Stimulated activated CD8-positive, alpha-beta memory T cell treated with anti-CD3 and anti-CD28 coated beads, Interleukin-12 subunit alpha, Interleukin-12 subunit beta, amount 100 ng/mL, for 1 hour (primary cell): ENCODE data around the gene TMEM236.

Source experiments
- DNase-seq: peaks from one replicate; pipeline ENCODE4 v3.0.0-alpha.2; 2020; ENCODE audit warnings: low read depth

The TMEM236 gene

GRCh38 chr10:17787087-17787961 lies 35.3 kb downstream of the TMEM236 start:
- no peak for DNase-seq

- no peak for DNase-seq
These were observed 36.6 kb downstream of the TMEM236 start for GRCh38 chr10:17788646-17789045.

GRCh38 chr10:17789396-17789795 lies 37.4 kb downstream of the TMEM236 start:
- no peak for DNase-seq

GRCh38 chr10:17790651-17791050 lies 38.6 kb downstream of the TMEM236 start:
- no peak for DNase-seq

GRCh38 chr10:17792991-17793390 lies 41.0 kb downstream of the TMEM236 start:
- no peak for DNase-seq

- no peak for DNase-seq
These were observed 42.0 kb downstream of the TMEM236 start for GRCh38 chr10:17793823-17794644.

- DNase-seq = no peak
These were observed 43.1 kb downstream of the TMEM236 start for GRCh38 chr10:17795083-17795482.

GRCh38 chr10:17795813-17796594 lies 44.0 kb downstream of the TMEM236 start:
- no peak for DNase-seq

- no peak for DNase-seq
These were observed 49.5 kb downstream of the TMEM236 start for GRCh38 chr10:17801507-17801906.

- no peak for DNase-seq
These were observed 50.3 kb downstream of the TMEM236 start for GRCh38 chr10:17802350-17802749.

- no peak for DNase-seq
These were observed 51.0 kb downstream of the TMEM236 start for GRCh38 chr10:17802976-17803375.

- DNase-seq = no peak
These were observed 53.3 kb downstream of the TMEM236 start for GRCh38 chr10:17805330-17805729.

GRCh38 chr10:17805921-17806577 lies 54.0 kb downstream of the TMEM236 start:
- DNase-seq = no peak

GRCh38 chr10:17808971-17809841 lies 57.2 kb downstream of the TMEM236 start, which contains the start of gene MRC1:
Gene MRC1, plus strand, starts transcription at chr10:17809348. Its CDS starts 118 bp downstream, at chr10:17809466.
- no peak for DNase-seq

- no peak for DNase-seq
These were observed 59.3 kb downstream of the TMEM236 start for GRCh38 chr10:17811146-17811865.

- no peak for DNase-seq
These were observed 63.0 kb downstream of the TMEM236 start for GRCh38 chr10:17814973-17815372.

- no peak for DNase-seq
These were observed 64.2 kb downstream of the TMEM236 start for GRCh38 chr10:17816199-17816598.

GRCh38 chr10:17817316-17817715 lies 65.3 kb downstream of the TMEM236 start:
- no peak for DNase-seq

- DNase-seq = no peak
These were observed 65.8 kb downstream of the TMEM236 start for GRCh38 chr10:17817790-17818189.

GRCh38 chr10:17819836-17820235 lies 67.8 kb downstream of the TMEM236 start:
- DNase-seq = no peak
